ENCODE results near the gene NBPF4.
"Not testable (repeated sequence)": the region's sequence is repeated elsewhere in the genome, so short reads cannot be mapped to it uniquely, and the experiment has no call there.

Gene NBPF4

DNA sequence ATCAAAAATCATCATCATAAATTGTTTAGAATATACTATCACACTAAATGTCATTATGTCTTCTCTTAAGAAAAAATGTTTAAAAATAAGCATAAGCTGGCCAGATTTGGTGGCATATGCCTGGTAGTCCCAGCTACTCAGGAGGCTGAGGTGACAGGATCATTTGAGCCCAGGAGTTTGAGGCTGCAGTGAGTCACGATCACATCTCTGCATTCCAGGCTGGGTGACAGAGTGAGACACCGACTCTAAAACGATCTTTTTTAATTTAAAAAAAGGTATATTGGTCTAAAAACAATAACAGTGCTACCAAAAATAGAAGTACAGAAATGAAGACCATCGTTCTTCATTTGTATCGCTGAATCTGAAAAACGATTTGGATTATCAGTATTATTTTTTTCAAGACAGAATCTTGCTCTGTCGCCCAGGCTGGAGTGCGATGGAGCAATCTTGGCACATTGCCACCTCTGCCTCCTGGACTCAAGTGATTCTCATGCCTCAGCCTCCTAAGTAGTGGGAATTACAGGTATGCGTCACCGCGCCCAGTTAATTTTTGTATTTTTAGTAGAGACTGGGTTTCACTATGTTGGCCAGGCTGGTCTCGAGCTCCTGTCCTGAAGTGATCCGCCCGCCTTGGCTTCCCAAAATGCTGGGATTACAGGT is 26.2 kb downstream of the NBPF4 start:
- H3K27ac Mint-ChIP-seq; H3K36me3 Mint-ChIP-seq (ENCODE audit: low read depth); H3K4me3 Mint-ChIP-seq; H3K9me3 Mint-ChIP-seq; DNase-seq; H3K4me1 Mint-ChIP-seq (ENCODE audit: low read depth): not testable (repeated sequence)
- peaks cover 11% of the 10 kb centered on the region for H3K27me3 Mint-ChIP-seq

DNA sequence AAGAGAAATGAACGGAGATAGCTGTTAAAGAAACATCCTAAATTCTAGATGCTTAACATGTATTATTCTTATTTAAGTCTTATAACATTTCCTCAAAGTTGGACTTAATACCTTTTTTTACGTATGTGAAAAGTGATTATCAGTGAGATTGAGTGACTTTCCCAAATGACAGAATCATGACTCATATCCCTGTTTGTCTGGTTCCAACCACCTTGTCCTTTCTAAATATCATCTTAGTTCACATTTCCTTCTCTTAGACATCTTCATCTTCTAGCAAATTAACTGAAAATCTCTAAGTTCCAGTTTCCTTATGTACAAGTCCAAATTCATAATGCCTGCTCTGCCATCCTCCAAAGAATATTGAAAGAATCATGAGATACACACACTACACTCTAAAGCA is 26.9 kb downstream of the NBPF4 start:
- not testable (repeated sequence) for H3K4me1 Mint-ChIP-seq (ENCODE audit: low read depth); H3K9me3 Mint-ChIP-seq; DNase-seq; H3K36me3 Mint-ChIP-seq (ENCODE audit: low read depth); H3K27ac Mint-ChIP-seq; H3K4me3 Mint-ChIP-seq
- peaks cover 18% of the 10 kb centered on the region for H3K27me3 Mint-ChIP-seq

DNA sequence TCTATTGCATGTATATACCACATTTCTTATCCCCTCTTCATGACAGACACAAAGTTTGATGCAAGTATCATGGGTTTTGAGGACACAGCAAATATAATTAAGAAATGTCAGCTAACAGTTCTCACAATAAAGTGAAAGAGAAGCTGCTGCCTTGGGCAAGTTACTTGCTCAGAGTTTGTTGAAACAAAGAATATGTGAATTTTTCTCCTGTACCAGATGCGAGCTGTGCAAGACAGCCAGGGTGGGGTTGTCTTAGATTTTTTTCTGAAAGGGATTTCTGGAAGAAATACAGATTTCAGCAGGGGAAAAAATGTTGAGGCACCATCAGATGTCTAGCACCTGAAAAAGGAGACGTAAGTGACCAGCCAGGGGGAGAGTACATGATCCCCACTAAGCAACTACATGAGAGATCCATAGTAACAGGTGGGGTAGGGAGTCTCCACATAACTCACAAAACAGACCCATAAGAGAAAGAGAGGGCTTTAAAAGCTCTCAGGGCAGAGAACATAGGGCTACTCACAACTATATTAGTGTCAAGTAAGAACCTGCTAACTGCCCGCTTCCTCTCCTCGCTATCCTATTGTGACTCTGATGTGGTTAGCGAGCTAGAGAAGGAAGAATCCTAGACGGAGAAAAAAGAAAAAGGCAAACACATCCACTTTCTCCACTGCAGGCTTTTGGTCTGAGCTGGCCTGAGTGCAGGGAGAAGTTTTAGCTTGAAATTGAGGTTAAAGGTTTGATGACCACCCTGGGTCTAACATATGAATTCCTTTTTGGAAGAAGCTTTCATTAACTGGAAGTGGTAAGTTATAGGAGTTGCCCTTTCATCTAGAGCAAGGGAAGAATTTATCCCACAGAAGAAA is 27.6 kb downstream of the NBPF4 start:
- not testable (repeated sequence) for H3K27ac Mint-ChIP-seq; DNase-seq; H3K4me3 Mint-ChIP-seq; H3K36me3 Mint-ChIP-seq (ENCODE audit: low read depth); H3K9me3 Mint-ChIP-seq
- H3K27me3 Mint-ChIP-seq, result peaks cover 23% of the 10 kb centered on the region
- H3K4me1 Mint-ChIP-seq (ENCODE audit: low read depth), result peaks cover 11% of the 10 kb centered on the region

DNA sequence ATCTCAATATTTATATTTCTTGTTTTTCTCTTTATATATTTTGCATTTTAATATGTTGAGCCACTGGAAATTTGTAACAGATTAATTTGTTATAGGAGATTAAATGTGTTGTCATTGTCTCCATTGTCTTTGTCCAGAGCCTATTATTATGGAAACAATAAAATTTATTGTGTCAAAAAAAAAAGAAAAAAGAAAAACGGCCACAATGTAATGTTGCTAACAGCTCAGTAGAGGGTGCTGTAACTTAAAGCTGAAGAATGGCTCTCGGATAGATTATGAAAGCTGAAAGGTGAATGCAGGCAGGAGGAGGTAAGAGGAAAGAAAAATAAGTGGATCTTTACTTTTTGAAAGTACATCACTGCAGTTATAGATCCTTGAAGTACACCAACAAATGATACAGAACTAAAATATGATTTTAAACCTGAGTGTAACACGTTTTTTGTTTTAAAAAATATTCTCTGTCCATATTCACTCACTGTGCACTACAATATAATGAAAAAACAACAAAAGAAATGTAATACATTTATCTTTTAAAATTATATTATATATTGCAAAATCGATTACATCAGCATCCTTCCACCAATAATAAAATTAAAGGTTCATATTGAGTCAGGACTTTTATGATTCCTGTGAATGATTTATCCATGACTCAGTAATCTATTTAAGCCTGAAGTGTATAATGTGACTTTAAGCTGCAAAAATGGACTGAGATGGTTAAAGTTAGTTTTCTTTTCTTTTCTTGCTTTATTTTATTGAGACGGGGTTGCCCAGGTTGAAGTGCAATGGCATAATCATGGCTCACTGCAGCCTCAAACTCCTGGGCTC is 29.0 kb downstream of the NBPF4 start:
- H3K36me3 Mint-ChIP-seq (ENCODE audit: low read depth); H3K4me3 Mint-ChIP-seq; H3K27ac Mint-ChIP-seq; DNase-seq; H3K9me3 Mint-ChIP-seq: not testable (repeated sequence)
- Mint-ChIP-seq H3K27me3 (peaks cover 24% of the 10 kb centered on the region), H3K4me1 (ENCODE audit: low read depth) (peaks cover 15% of the 10 kb centered on the region)

DNA sequence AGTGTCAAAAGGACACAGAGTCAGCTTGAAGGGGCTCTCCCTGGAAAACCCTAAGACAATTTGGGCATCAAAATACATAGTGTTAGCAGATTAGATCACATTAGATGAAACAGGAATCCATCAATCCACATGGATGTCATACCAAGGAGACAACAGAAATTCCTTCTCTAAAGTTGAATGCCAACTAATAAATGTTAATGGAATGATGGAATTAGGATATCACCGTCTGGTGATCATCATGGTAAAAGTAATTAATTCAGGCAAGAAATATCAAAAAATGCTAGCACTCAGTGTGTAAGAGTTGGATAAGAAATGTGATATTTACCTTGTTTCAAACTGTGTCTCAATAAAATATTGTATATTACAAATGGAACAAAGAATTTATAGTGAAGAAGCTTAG is 32.9 kb downstream of the NBPF4 start:
- no peak for DNase-seq
- Mint-ChIP-seq H3K4me3 (no peak overlapping the region), H3K4me1 (ENCODE audit: low read depth) (peaks cover 14% of the 10 kb centered on the region), H3K27me3 (peaks cover 42% of the 10 kb centered on the region), H3K27ac (no peak overlapping the region), H3K9me3 (no peaks in the 10 kb centered on the region), H3K36me3 (ENCODE audit: low read depth) (no peaks in the 10 kb centered on the region)

DNA sequence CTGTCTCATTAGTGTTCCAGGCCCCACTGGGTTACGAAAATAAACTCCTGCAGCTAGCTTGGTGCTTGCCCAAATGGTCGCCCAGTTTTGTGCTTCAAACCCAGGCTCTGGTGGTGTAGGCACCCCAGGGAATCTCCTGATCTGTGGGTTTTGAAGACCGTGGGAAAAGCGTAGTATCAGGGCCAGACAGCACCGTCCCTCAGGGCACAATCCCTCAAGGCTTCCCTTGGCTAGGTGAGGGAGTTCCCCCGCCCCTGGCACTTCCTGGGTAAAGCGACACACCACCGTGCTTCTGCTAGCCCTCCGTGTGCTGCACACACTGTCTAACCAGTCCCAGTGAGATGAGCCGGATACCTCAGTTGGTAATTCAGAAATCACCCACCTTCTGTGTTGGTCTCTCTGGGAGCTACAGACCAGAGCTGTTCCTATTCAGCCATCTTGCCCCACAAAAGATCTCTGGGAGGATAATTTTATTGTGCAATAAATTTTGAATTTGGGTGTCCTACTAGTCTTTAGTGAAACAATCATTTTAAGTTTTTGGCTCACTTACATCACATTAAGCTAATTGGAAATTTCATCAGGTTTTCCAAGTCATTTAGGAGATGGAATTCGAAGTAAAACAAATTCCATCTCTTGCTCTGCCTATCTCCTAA is 34.3 kb downstream of the NBPF4 start:
- H3K36me3 Mint-ChIP-seq (ENCODE audit: low read depth), result no peaks in the 10 kb centered on the region
- DNase-seq, result no peak
- H3K9me3 Mint-ChIP-seq, result peaks cover 2% of the 10 kb centered on the region
- H3K27ac Mint-ChIP-seq, result peak overlapping the region; percentile 4
- peaks cover 12% of the 10 kb centered on the region for H3K4me1 Mint-ChIP-seq (ENCODE audit: low read depth)
- peaks cover 42% of the 10 kb centered on the region for H3K27me3 Mint-ChIP-seq
- no peak overlapping the region for H3K4me3 Mint-ChIP-seq

DNA sequence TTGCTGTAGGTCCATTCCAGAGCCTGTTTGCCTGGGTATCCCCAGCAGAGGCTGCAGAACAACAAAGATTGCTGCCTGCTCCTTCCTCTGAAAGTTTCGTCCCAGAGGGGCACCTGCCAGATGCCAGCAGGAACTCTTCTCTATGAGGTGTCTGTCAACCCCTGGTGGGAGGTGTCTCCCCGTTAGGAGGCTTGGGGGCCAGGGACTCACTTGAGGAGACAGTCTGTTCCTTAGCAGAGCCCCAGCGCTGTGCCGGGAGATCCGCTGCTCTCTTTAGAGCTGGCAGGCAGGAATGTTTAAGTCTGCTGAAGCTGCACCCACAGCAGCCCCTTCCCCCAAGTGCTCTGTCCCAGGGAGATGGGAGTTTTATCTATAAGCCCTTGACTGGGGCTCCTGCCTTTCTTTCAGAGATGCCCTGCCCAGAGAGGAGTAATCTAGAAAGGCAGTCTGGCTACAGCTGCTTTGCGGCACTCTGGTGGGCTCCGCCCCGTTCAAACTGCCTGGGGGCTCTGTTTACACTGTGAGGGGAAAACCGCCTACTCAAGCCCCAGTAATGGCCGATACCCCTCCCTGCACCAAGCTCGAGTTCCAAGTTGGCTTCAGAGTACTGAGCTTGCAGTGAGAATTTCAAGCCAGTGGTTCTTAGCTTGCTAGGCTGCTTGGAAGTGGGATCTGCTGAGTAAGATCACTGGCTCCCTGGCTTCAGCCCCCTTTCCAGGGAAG is 35.0 kb downstream of the NBPF4 start:
- Mint-ChIP-seq H3K9me3 (peaks cover 2% of the 10 kb centered on the region), H3K27me3 (peaks cover 42% of the 10 kb centered on the region), H3K27ac (no peak overlapping the region), H3K36me3 (ENCODE audit: low read depth) (no peaks in the 10 kb centered on the region), H3K4me3 (no peak overlapping the region), H3K4me1 (ENCODE audit: low read depth) (peaks cover 12% of the 10 kb centered on the region)
- DNase-seq, result no peak

DNA sequence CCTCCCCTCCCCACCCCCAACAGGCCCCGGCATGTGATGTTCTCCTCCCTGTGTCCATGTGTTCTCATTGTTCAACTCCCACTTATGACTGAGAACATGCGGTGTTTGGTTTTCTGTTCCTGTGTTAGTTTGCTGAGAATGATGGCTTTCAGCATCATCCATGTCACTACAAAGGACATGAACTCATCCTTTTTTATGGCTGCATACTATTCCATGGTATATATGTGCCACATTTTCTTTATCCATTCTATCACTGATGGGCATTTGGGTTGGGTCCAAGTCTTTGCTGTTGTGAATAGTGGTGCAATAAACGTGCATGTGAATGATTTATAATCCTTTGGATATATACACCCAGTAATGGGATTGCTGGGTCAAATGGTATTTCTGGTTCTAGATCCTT is 40.3 kb downstream of the NBPF4 start:
- not testable (repeated sequence) for H3K27ac Mint-ChIP-seq; H3K36me3 Mint-ChIP-seq (ENCODE audit: low read depth); H3K4me3 Mint-ChIP-seq; H3K9me3 Mint-ChIP-seq; DNase-seq
- peaks cover 15% of the 10 kb centered on the region for H3K27me3 Mint-ChIP-seq
- peaks cover 19% of the 10 kb centered on the region for H3K4me1 Mint-ChIP-seq (ENCODE audit: low read depth)

DNA sequence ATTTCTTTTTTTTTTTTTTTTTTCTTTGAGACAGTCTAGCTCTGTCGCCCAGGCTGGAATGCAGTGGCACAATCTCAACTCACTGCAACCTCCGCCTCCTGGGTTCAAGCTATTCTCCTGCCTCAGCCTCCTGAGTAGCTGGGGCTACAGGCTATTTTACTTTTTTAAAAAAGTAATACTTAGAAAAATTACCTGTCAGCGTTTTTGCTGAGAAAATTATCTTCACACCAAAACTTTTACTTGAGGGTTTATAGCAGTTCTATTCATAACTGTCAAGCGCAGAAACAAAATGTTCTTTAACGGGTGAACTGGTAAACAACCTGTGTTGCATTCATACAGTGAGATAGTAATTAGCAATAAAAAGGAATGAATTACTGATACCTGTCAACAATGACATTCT is 42.2 kb downstream of the NBPF4 start:
- no peak for DNase-seq
- no peak overlapping the region for H3K4me3 Mint-ChIP-seq
- H3K36me3 Mint-ChIP-seq (ENCODE audit: low read depth), result peaks cover 8% of the 10 kb centered on the region
- H3K27ac Mint-ChIP-seq, result no peak overlapping the region
- H3K4me1 Mint-ChIP-seq (ENCODE audit: low read depth), result peaks cover 31% of the 10 kb centered on the region
- H3K9me3 Mint-ChIP-seq, result peaks cover 2% of the 10 kb centered on the region
- H3K27me3 Mint-ChIP-seq, result no peaks in the 10 kb centered on the region

DNA sequence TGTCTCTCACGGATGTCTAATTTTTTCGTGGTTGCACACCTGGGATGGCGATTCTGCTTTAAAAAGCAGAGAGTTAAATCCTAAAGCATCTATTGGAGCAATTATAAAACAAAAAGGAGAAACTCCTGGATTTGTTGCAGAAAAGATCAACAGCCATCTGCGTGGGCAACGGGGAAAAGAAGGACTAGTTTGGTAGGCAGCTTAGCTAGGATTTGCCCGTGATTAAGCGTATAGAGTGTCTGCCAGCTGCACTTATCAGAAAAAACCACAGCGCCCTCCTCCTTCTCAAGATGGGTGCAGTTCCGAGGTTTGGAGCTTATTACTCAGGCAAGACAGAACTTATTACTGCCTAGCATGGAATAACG is 43.2 kb downstream of the NBPF4 start:
- H3K4me3 Mint-ChIP-seq, result peak overlapping the region; percentile 85
- DNase-seq, result no peak
- peaks cover 31% of the 10 kb centered on the region for H3K4me1 Mint-ChIP-seq (ENCODE audit: low read depth)
- H3K27ac Mint-ChIP-seq, result peak overlapping the region; percentile 73
- H3K27me3 Mint-ChIP-seq, result no peaks in the 10 kb centered on the region
- H3K36me3 Mint-ChIP-seq (ENCODE audit: low read depth), result peaks cover 8% of the 10 kb centered on the region
- H3K9me3 Mint-ChIP-seq, result peaks cover 2% of the 10 kb centered on the region

DNA sequence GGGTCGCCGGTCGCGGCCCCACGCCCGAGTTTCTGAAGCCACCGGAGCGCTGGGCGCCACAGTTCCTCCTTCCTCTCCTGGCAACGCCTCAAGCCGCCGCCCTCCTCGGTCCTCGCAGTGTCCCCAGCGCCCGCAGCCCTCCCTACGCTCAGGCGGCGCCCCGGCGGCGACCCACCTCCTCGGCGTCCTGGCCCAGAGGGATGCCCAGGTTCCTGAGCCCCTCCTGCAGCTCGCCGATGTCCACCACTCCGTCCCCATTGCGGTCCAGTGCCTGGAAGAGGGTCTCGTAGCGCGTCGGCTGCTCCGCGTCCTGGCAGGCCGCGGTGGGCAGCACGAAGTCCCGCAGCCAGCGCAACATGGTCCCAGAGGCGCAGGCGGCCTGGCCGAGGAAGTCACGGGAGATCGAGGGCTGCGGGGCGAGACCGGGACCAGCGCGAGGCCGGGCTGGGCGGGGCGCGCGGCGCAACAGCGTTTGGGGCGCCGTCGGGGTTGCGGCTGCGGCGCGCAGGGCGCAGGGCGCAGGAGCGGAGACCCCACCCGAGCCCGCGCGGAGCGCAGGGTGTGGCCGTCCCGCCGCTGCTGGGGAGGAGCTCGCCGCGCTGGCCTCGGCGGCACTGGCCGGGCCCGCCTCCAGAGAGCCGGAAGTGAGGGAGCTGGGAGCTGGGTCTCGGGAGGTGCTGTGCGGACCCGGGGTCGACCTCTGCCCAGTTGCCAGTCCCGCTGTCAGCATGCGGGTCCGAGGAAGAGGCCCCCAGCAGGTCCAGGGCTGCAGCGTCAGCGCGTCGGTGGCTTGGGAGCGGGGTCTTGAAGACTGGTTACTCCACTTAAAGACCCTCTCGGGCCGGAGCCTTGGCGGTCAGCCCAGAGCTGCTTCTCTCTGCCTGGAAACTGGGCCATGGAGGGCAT is 43.8 kb downstream of the NBPF4 start, which contains the start of gene SLC25A24:
Gene SLC25A24 (minus strand): TSS at position 563 of the 906 bp plus-strand sequence. CDS start 205 bp downstream, at position 358.
- peaks cover 13% of the 10 kb centered on the region for H3K36me3 Mint-ChIP-seq (ENCODE audit: low read depth)
- H3K27ac Mint-ChIP-seq, result peak within 1 kb of the TSS; percentile 75
- H3K9me3 Mint-ChIP-seq, result peaks cover 2% of the 10 kb centered on the region
- peak within 1 kb of the TSS; percentile 85 for H3K4me3 Mint-ChIP-seq
- H3K27me3 Mint-ChIP-seq, result no peaks in the 10 kb centered on the region
- peaks cover 31% of the 10 kb centered on the region for H3K4me1 Mint-ChIP-seq (ENCODE audit: low read depth)
- DNase-seq, result peak; percentile 83

DNA sequence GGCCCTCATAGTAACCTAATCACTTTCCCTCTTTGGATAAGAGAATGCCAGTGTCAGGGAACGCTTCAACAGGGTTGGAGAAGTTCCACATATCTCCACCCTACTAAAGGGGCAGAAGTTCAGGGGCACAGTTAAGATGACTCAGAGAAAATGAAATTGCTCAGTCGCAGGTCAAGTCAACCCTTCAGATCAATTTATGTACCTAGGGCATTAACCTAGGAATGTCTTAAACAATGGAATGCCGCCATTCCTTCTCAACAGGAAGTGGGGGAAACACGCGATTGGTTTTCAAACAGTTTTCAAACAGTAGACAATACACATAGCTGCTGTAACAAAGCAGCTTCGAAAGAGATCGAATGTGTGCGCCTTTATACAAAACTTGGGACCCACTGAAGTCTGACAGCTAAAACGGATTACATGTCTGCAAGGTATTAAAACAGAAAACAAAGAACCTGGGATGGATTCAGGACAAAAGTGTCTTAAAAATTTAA is 44.6 kb downstream of the NBPF4 start:
- DNase-seq, result no peak
- Mint-ChIP-seq H3K27ac (peak overlapping the region; percentile 75), H3K4me3 (peak overlapping the region; percentile 85), H3K9me3 (no peaks in the 10 kb centered on the region), H3K4me1 (ENCODE audit: low read depth) (peaks cover 31% of the 10 kb centered on the region), H3K27me3 (no peaks in the 10 kb centered on the region), H3K36me3 (ENCODE audit: low read depth) (peaks cover 19% of the 10 kb centered on the region)

DNA sequence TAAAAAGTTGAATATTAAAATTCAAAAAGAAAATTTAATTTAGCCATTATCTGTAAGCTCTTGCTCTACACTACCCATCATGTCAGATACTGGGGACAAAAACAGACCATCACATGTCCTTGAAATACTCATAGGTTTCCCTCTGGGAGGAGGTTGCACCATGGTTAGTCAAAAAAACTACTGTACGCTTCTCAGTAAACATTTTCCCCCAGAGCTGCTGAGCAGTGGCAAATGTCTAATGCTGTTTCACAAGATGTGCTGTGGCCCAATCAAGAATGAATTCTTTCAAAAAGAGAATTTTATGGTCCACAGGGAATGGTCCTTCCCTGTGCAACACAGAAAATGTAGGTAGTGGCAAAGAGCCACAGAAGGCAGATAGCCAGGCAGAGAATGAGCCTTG is 49.8 kb downstream of the NBPF4 start:
- Mint-ChIP-seq H3K27ac (no peak overlapping the region), H3K4me3 (no peak overlapping the region), H3K27me3 (no peaks in the 10 kb centered on the region), H3K4me1 (ENCODE audit: low read depth) (peaks cover 25% of the 10 kb centered on the region), H3K36me3 (ENCODE audit: low read depth) (peaks cover 50% of the 10 kb centered on the region), H3K9me3 (peaks cover 4% of the 10 kb centered on the region)
- DNase-seq, result no peak

All from activated T-cell treated with anti-CD3 and anti-CD28 coated beads, Interleukin-2, amount 50 U/mL, for 24 hours (primary cell).